Fibroblast of lung (primary cell): Measurements from ENCODE around the gene TUBGCP3. TPM values are rescaled to one million over a fixed set of nuclear protein-coding genes. Genes with fewer than 3 reads are reported as not detected.
"Not testable (repeated sequence)": the region's sequence is repeated elsewhere in the genome, so short reads cannot be mapped to it uniquely, and the experiment has no call there.

Experiments
- DNase-seq, 2 donors: peaks; one replicate each; pipeline versions ENCODE4 v3.0.0 to v3.0.0-alpha.2; 2010; ENCODE audit warnings: low read depth in 2 of 2
- H2AFZ ChIP-seq: 2 replicates; pipeline ENCODE4 v1.5.1; 2012; ENCODE audit warnings: low read length, control low read depth, inconsistent platforms
- H3K27ac ChIP-seq: 2 replicates; pipeline ENCODE4 v1.5.1; 2011; ENCODE audit warnings: low read length, control low read depth; ENCODE audit not compliant: insufficient read depth
- H3K27me3 ChIP-seq: 2 replicates; pipeline ENCODE4 v1.5.1; 2011; ENCODE audit warnings: mild to moderate bottlenecking, low read length; ENCODE audit not compliant: control insufficient read depth, insufficient read depth
- H3K36me3 ChIP-seq: 2 replicates; pipeline ENCODE4 v1.5.1; 2011; ENCODE audit warnings: low read length; ENCODE audit not compliant: control insufficient read depth, insufficient read depth
- H3K4me1 ChIP-seq: 2 replicates; pipeline ENCODE4 v1.5.1; 2011; ENCODE audit warnings: low read length; ENCODE audit not compliant: control insufficient read depth, insufficient read depth; ENCODE audit errors: extremely low read depth
- H3K4me2 ChIP-seq: 2 replicates; pipeline ENCODE4 v1.5.1; 2011; ENCODE audit warnings: low read length, control low read depth; ENCODE audit not compliant: insufficient read depth; ENCODE audit errors: extremely low read depth
- H3K4me3 ChIP-seq, 4 experiments: fragments of 200-600 bp in 1 of 4; sonication (generic) in 1 of 4; replicated peaks in 1 of 4; 2 replicates each; pipeline ENCODE4 v1.5.1; 2011 to 2016; ENCODE audit warnings: low read length in 4 of 4, low read depth in 3 of 4, mild to moderate bottlenecking in 3 of 4, control low read depth in 2 of 4, inconsistent platforms in 1 of 4, mixed read lengths in 1 of 4; ENCODE audit not compliant: insufficient read depth in 1 of 4; ENCODE audit errors: control extremely low read depth in 1 of 4
- H3K79me2 ChIP-seq: 2 replicates; pipeline ENCODE4 v1.5.1; 2012; ENCODE audit warnings: mild to moderate bottlenecking, low read length, inconsistent platforms; ENCODE audit not compliant: control insufficient read depth, insufficient read depth
- H3K9ac ChIP-seq: 2 replicates; pipeline ENCODE4 v1.5.1; 2011; ENCODE audit warnings: mild to moderate bottlenecking, low read length, control low read depth; ENCODE audit not compliant: insufficient read depth
- H3K9me3 ChIP-seq: 2 replicates; pipeline ENCODE4 v1.5.1; 2012; ENCODE audit warnings: low read depth, low read length; ENCODE audit not compliant: control insufficient read depth, insufficient read depth
- H4K20me1 ChIP-seq: 2 replicates; pipeline ENCODE4 v1.5.1; 2011; ENCODE audit warnings: low read length; ENCODE audit not compliant: control insufficient read depth, insufficient read depth; ENCODE audit errors: extremely low read depth
- CTCF ChIP-seq, 2 donors: IDR thresholded peaks in 1 of 2; conservative IDR thresholded peaks in 1 of 2; 1 replicate in 1 of 2; 2 replicates in 1 of 2; pipeline ENCODE4 v1.5.1; 2011 to 2012; ENCODE audit warnings: low read length in 2 of 2, control low read depth in 1 of 2, inconsistent platforms in 1 of 2, low read depth in 1 of 2, mild to moderate bottlenecking in 1 of 2
- EZH2 ChIP-seq: IDR thresholded peaks from 2 replicates; pipeline ENCODE4 v1.5.1; 2012; ENCODE audit warnings: low read length, control low read depth, mild to moderate bottlenecking; ENCODE audit errors: missing control alignments
- polyA plus RNA-seq, 2 donors: library from polyadenylated mRNA; depleted of rRNA in 1 of 2; stranded (reverse) in 1 of 2; unstranded in 1 of 2; fragments of >200 nt; gene quantifications; 2 replicates each; pipeline ENCODE4 v1.2.1, GENCODE V29; 2011 to 2012; ENCODE audit warnings: missing spikeins in 1 of 2
- total RNA-seq: library from RNA; depleted of rRNA; stranded (reverse); fragments of >200 nt; gene quantifications from 2 replicates; pipeline ENCODE4 v1.2.1, GENCODE V29; 2014

TUBGCP3 gene
- total and polyA plus RNA-seq, 2 donors (not counting 1 experiment from before 2014, with no cell fraction given) = 14.5 to 17.2 TPM

GRCh38 chr13:112636401-112636975, 48.5 kb upstream of the TUBGCP3 start:
- no peak for TF ChIP-seq EZH2
- TF ChIP-seq CTCF (conservative IDR thresholded peaks at IDR 0.05 in 1 of 2, IDR thresholded peaks at IDR 0.05 in 1 of 2; ENCODE audit: low read depth in 1 of 2, low read length in 2 of 2) = no peak
- H3K79me2 ChIP-seq = no peaks in the 10 kb centered on the region
- no peak overlapping the region for H3K9ac ChIP-seq
- H3K4me1 ChIP-seq = no peaks in the 10 kb centered on the region
- H3K27me3 ChIP-seq = peaks cover 8% of the 10 kb centered on the region
- no peak overlapping the region for H2AFZ ChIP-seq
- no peaks in the 10 kb centered on the region for H3K9me3 ChIP-seq
- H4K20me1 ChIP-seq = no peaks in the 10 kb centered on the region
- H3K4me2 ChIP-seq = no peak overlapping the region
- no peaks in the 10 kb centered on the region for H3K36me3 ChIP-seq
- DNase-seq = no peak
- H3K4me3 ChIP-seq = no peak overlapping the region
- no peak overlapping the region for H3K27ac ChIP-seq

- H3K4me2 ChIP-seq = no peak overlapping the region
- H3K27ac ChIP-seq = no peak overlapping the region
- H3K79me2 ChIP-seq = no peaks in the 10 kb centered on the region
- H3K4me1 ChIP-seq = no peaks in the 10 kb centered on the region
- no peak overlapping the region for H3K4me3 ChIP-seq
- H2AFZ ChIP-seq = no peak overlapping the region
- no peaks in the 10 kb centered on the region for H3K36me3 ChIP-seq
- no peaks in the 10 kb centered on the region for H4K20me1 ChIP-seq
- H3K9me3 ChIP-seq = no peaks in the 10 kb centered on the region
- no peak for DNase-seq
- H3K9ac ChIP-seq = no peak overlapping the region
- peaks cover 8% of the 10 kb centered on the region for H3K27me3 ChIP-seq
- TF ChIP-seq EZH2 (no peak), CTCF (conservative IDR thresholded peaks at IDR 0.05 in 1 of 2, IDR thresholded peaks at IDR 0.05 in 1 of 2; ENCODE audit: low read depth in 1 of 2, low read length in 2 of 2) (no peak)
Measured at GRCh38 chr13:112635323-112635722, 47.4 kb upstream of the TUBGCP3 start.

- no peak for DNase-seq
Measured at GRCh38 chr13:112634102-112634501, 46.1 kb upstream of the TUBGCP3 start.

GRCh38 chr13:112630226-112630625, 42.3 kb upstream of the TUBGCP3 start:
- H3K4me1 ChIP-seq, H3K4me3 ChIP-seq, H4K20me1 ChIP-seq, H3K27me3 ChIP-seq, H3K79me2 ChIP-seq, H3K4me2 ChIP-seq, H3K9ac ChIP-seq, H3K36me3 ChIP-seq, H2AFZ ChIP-seq, DNase-seq, H3K9me3 ChIP-seq, H3K27ac ChIP-seq: not testable (repeated sequence)

More at GRCh38 chr13:112634102-112634501, 46.1 kb upstream of the TUBGCP3 start:
- H3K9ac ChIP-seq = no peak overlapping the region
- peaks cover 4% of the 10 kb centered on the region for H3K27me3 ChIP-seq
- no peaks in the 10 kb centered on the region for H3K36me3 ChIP-seq
- H3K4me2 ChIP-seq = no peak overlapping the region
- H2AFZ ChIP-seq = no peak overlapping the region
- no peaks in the 10 kb centered on the region for H3K9me3 ChIP-seq
- H3K4me3 ChIP-seq = no peak overlapping the region
- no peaks in the 10 kb centered on the region for H3K79me2 ChIP-seq
- TF ChIP-seq CTCF (conservative IDR thresholded peaks at IDR 0.05 in 1 of 2, IDR thresholded peaks at IDR 0.05 in 1 of 2; ENCODE audit: low read depth in 1 of 2, low read length in 2 of 2) = no peak
- no peak for TF ChIP-seq EZH2
- H3K27ac ChIP-seq = no peak overlapping the region
- H4K20me1 ChIP-seq = no peaks in the 10 kb centered on the region
- no peaks in the 10 kb centered on the region for H3K4me1 ChIP-seq
